Gastrocnemius medialis (tissue), 4 donors: ENCODE data around the gene MIF.

ENCODE experiments used
- CTCF ChIP-seq, 5 experiments: fragments of 450-650 bp in 3 of 5; fragments of 200-600 bp in 2 of 5; sonication (generic) in 2 of 5; IDR thresholded peaks in 4 of 5; conservative IDR thresholded peaks in 1 of 5; 1 replicate in 4 of 5; 2 replicates in 1 of 5; pipeline ENCODE4 v1.5.1; 2016 to 2019; ENCODE audit warnings: antibody characterized with exemption in 5 of 5, mild to moderate bottlenecking in 3 of 5, moderate library complexity in 3 of 5
- POLR2A ChIP-seq, 2 donors: fragments of 450-650 bp; IDR thresholded peaks; one replicate each; pipeline ENCODE4 v1.6.1; 2017; ENCODE audit warnings: antibody characterized with exemption in 2 of 2, mild to moderate bottlenecking in 2 of 2, moderate library complexity in 2 of 2

- TF ChIP-seq POLR2A (IDR thresholded peaks at IDR 0.05) (no peak), CTCF (IDR thresholded peaks at IDR 0.05 in 4 of 5, conservative IDR thresholded peaks at IDR 0.05 in 1 of 5) (peak; percentile 95 to 100 (median 99))
Measured at GRCh38 chr22:23849009-23850006, 44.9 kb upstream of the MIF start.
